Endothelial cell of umbilical vein (primary cell): ENCODE measurements around the gene TRIM50. TPM values are rescaled to one million over a fixed set of nuclear protein-coding genes. Genes with fewer than 3 reads are reported as not detected.

Experiments used
- BruUV-seq: library from RNA; stranded (reverse); fragments of 400-500 nt; replicated peaks from 2 replicates; lab custom pipeline; 2021; lab: Mats Ljungman, UMichigan
- CTCF ChIA-PET: fragments of 300-600, 350-600 bp; sonication (Branson Sonifier 250); formaldehyde crosslinking; loops from one replicate; lab custom pipeline; 2021; ENCODE audit warnings: antibody characterized with exemption, inconsistent platforms; lab: Charles Lee
- POLR2A ChIA-PET: fragments of 300-600, 350-600 bp; sonication (Branson Sonifier 250); formaldehyde crosslinking; loops from one replicate; lab custom pipeline; 2021; ENCODE audit warnings: antibody characterized with exemption, inconsistent platforms; lab: Charles Lee
- DNase-seq: peaks from one replicate; pipeline ENCODE4 v3.0.0-alpha.2; 2011; ENCODE audit warnings: low read depth, low spot score
- FAIRE-seq: peaks from 2 replicates; lab custom pipeline; 2011; peaks lifted over from hg19 to GRCh38; lab: Jason Lieb, UNC
- H2AFZ ChIP-seq: 2 replicates; pipeline ENCODE4 v1.6.0; 2012; ENCODE audit warnings: low read depth, low read length, control low read depth, inconsistent platforms
- H3K27ac ChIP-seq: 2 replicates; pipeline ENCODE4 v1.5.1; 2011; ENCODE audit warnings: low read depth, mild to moderate bottlenecking, control low read depth, low read length, moderate library complexity; ENCODE audit not compliant: insufficient read depth
- H3K27me3 ChIP-seq, 2 experiments: 2 replicates each; pipeline versions ENCODE4 v1.6.0 to v1.6.1; 2011; ENCODE audit warnings: low read length in 2 of 2, mixed read lengths in 1 of 2; ENCODE audit not compliant: control insufficient read depth in 2 of 2, insufficient read depth in 2 of 2
- H3K36me3 ChIP-seq, 2 experiments: 2 replicates in 1 of 2; 3 replicates in 1 of 2; pipeline ENCODE4 v1.5.1; 2011; ENCODE audit warnings: low read length in 2 of 2, mild to moderate bottlenecking in 1 of 2, moderate library complexity in 1 of 2; ENCODE audit not compliant: control insufficient read depth in 2 of 2, insufficient read depth in 2 of 2; ENCODE audit errors: extremely low read depth in 1 of 2
- H3K4me1 ChIP-seq: 3 replicates; pipeline ENCODE4 v1.5.1; 2011; ENCODE audit warnings: mild to moderate bottlenecking, low read length; ENCODE audit not compliant: control insufficient read depth, insufficient read depth; ENCODE audit errors: extremely low read depth
- H3K4me2 ChIP-seq: 2 replicates; pipeline ENCODE4 v1.6.1; 2011; ENCODE audit warnings: low read length, control low read depth, mixed read lengths; ENCODE audit not compliant: insufficient read depth
- H3K4me3 ChIP-seq, 3 experiments: fragments of 200-600 bp in 1 of 3; sonication (generic), shearing (Covaris generic) in 1 of 3; replicated peaks in 1 of 3; 2 replicates each; pipeline ENCODE4 v1.5.1; 2011 to 2016; ENCODE audit warnings: control low read depth in 3 of 3, low read length in 3 of 3, mild to moderate bottlenecking in 2 of 3, inconsistent platforms in 1 of 3, low read depth in 1 of 3, moderate library complexity in 1 of 3; ENCODE audit not compliant: insufficient read depth in 1 of 3
- H3K79me2 ChIP-seq: 2 replicates; pipeline ENCODE4 v1.6.0; 2012; ENCODE audit warnings: low read length, inconsistent platforms; ENCODE audit not compliant: control insufficient read depth, insufficient read depth
- H3K9ac ChIP-seq: replicated peaks from 2 replicates; pipeline ENCODE3; 2011; ENCODE audit warnings: low read length, control low read depth; ENCODE audit not compliant: insufficient read depth; ENCODE audit errors: extremely low read depth
- H3K9me1 ChIP-seq: replicated peaks from 3 replicates; pipeline ENCODE4 v1.6.0; 2011; ENCODE audit warnings: mild to moderate bottlenecking, low read length; ENCODE audit not compliant: control insufficient read depth, insufficient read depth; ENCODE audit errors: extremely low read depth
- H3K9me3 ChIP-seq: replicated peaks from 2 replicates; pipeline ENCODE4 v1.5.1; 2012; ENCODE audit warnings: low read length, inconsistent platforms; ENCODE audit not compliant: control insufficient read depth, insufficient read depth
- H4K20me1 ChIP-seq: replicated peaks from 2 replicates; pipeline ENCODE3; 2011; ENCODE audit warnings: mild to moderate bottlenecking, low read length; ENCODE audit not compliant: control insufficient read depth, insufficient read depth; ENCODE audit errors: extremely low read depth
- CTCF ChIP-seq, 2 donors: IDR thresholded peaks; 1 replicate in 1 of 2; 2 replicates in 1 of 2; pipeline ENCODE4 v1.5.1; 2011; ENCODE audit warnings: low read length in 2 of 2, mild to moderate bottlenecking in 2 of 2, moderate library complexity in 2 of 2, control low read depth in 1 of 2, inconsistent platforms in 1 of 2, low read depth in 1 of 2; ENCODE audit not compliant: insufficient read depth in 1 of 2; ENCODE audit errors: extremely low read depth in 1 of 2
- EZH2 ChIP-seq: IDR thresholded peaks from 2 replicates; pipeline ENCODE4 v1.6.1; 2012; ENCODE audit warnings: borderline replicate concordance, low read depth, mild to moderate bottlenecking, moderate library complexity, low read length, inconsistent platforms; ENCODE audit not compliant: severe bottlenecking
- FOS ChIP-seq: IDR thresholded peaks from 2 replicates; pipeline ENCODE4 v1.6.1; 2011; ENCODE audit warnings: mild to moderate bottlenecking, low read length, moderate library complexity, borderline replicate concordance; ENCODE audit not compliant: insufficient read depth
- GATA2 ChIP-seq: IDR thresholded peaks from 2 replicates; pipeline ENCODE4 v1.7.0; 2011; ENCODE audit warnings: low read depth, mild to moderate bottlenecking, moderate library complexity, mixed read lengths, low read length; ENCODE audit not compliant: insufficient read length, insufficient read depth
- JUN ChIP-seq: IDR thresholded peaks from 2 replicates; pipeline ENCODE4 v1.6.1; 2011; ENCODE audit warnings: borderline replicate concordance, low read depth; ENCODE audit not compliant: insufficient read length, insufficient read depth
- MAX ChIP-seq: IDR thresholded peaks from 2 replicates; pipeline ENCODE4 v1.6.1; 2011; ENCODE audit not compliant: insufficient read depth, insufficient read length
- MYC ChIP-seq: IDR thresholded peaks from one replicate; pipeline ENCODE4 v1.6.1; 2011; ENCODE audit warnings: mild to moderate bottlenecking, low read depth, low read length
- POLR2A ChIP-seq: IDR thresholded peaks from 2 replicates; pipeline ENCODE4 v1.6.1; 2012; ENCODE audit warnings: low read depth, mild to moderate bottlenecking, control low read depth, low read length
- POLR2AphosphoS5 ChIP-seq: IDR thresholded peaks from 2 replicates; pipeline ENCODE4 v1.6.1; 2012; ENCODE audit warnings: low read depth, mild to moderate bottlenecking, control low read depth, low read length, moderate library complexity; ENCODE audit not compliant: insufficient read depth
- dilution Hi-C: fragments of 300-500 bp; cut with MboI; formaldehyde crosslinking; loops from one replicate; pipeline ENCODE4 v1.15.0; 2019; ENCODE audit warnings: low sequenced_read_pairs; ENCODE audit not compliant: extremely low pct_ligation_motif_present
- intact Hi-C: fragments of 100-400 bp; cut with micrococcal nuclease; formaldehyde crosslinking; loops from one replicate; pipeline ENCODE4 v1.10.0; 2022
- polyA plus RNA-seq, 4 experiments: library from polyadenylated mRNA; depleted of rRNA in 3 of 4; stranded (reverse) in 3 of 4; unstranded in 1 of 4; fragments of >200 nt; gene quantifications; 2 replicates each; pipeline versions ENCODE4 v1.2.1 to v1.2.3, GENCODE V29; 2011 to 2012; ENCODE audit warnings: missing spikeins in 1 of 4
- total RNA-seq: library from RNA; stranded (reverse); gene quantifications from 2 replicates; pipeline ENCODE4 v1.2.3, GENCODE V29; 2021

Gene TRIM50
- total and polyA plus RNA-seq, 2 donors (not counting 3 experiments of a cell fraction or from before 2014, with no cell fraction given) = not detected

- Histone ChIP-seq H3K4me3 (no peak overlapping the region), H3K27me3 (no peaks in the 10 kb centered on the region), H3K9ac (no peak overlapping the region), H3K9me3 (no peaks in the 10 kb centered on the region), H4K20me1 (no peaks in the 10 kb centered on the region), H3K4me2 (no peak overlapping the region), H2AFZ (no peak overlapping the region), H3K27ac (no peak overlapping the region), H3K79me2 (no peaks in the 10 kb centered on the region), H3K4me1 (no peaks in the 10 kb centered on the region), H3K36me3 (no peaks in the 10 kb centered on the region), H3K9me1 (no peaks in the 10 kb centered on the region)
- ChIA-PET CTCF (no interaction called here), POLR2A (no interaction called here)
- intact Hi-C loops (no loop called here), dilution Hi-C loops (no loop called here)
- FAIRE-seq (no peak), DNase-seq (no peak)
- BruUV-seq = no TSS peak
- TF ChIP-seq JUN (no peak), GATA2 (no peak), MAX (no peak), EZH2 (no peak), MYC (no peak), FOS (no peak), POLR2A (no peak), CTCF (IDR thresholded peaks at IDR 0.05; ENCODE audit: extremely low read depth in 1 of 2, insufficient read depth in 1 of 2, low read depth in 1 of 2, low read length in 2 of 2) (no peak), POLR2AphosphoS5 (no peak)
These were observed 39.1 kb upstream of the TRIM50 start for GRCh38 chr7:73366990-73367389.
